GM21447 (cell line): Measurements from ENCODE around the gene DGKD.
"Not testable (repeated sequence)": the region's sequence is repeated elsewhere in the genome, so short reads cannot be mapped to it uniquely, and the experiment has no call there.

ENCODE experiments used
- ATAC-seq: cut with Tn5 transposase; IDR thresholded peaks from one replicate; pipeline ENCODE4 v1.9.1; 2021; ENCODE audit not compliant: unreplicated experiment

DGKD gene

DNA sequence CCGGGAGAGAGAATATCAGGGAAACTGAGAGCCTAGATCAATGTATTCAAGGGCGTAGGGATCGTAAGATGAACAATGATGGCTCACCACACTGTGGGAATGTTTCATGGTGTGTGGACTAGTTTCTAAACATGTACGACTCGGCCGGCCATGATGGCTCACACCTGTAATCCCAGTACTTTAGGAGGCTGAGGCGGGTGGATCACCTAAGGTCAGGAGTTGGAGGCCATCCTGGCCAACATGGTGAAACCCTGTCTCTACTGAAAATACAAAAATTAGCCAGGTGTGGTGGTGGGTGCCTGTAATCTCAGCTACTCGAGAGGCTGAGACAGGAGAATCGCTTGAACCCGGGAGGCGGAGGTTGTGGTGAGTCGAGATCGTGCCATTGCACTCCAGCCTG is 18.2 kb upstream of the DGKD start:
- not testable (repeated sequence) for ATAC-seq

DNA sequence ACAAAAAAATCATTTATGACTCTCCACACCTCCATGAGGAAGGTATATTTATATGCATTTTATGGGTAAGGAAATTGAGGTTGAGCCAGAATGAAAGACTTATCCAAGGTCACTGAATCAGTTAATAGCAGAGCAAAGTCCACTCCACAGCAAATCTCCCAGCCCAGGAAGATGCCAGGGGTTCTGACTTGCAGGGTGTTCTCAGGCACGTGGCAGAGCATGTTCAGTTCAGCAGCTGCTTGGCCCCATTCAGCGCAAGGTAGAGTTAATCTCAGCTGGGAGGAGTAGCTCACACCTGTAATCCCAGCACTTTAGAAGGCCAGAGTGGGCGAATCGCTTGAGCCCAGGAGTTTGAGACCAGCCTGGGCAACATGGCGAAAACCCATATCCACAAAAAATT is 17.8 kb upstream of the DGKD start:
- no peak for ATAC-seq

GRCh38 chr2:233338046-233338445 is 16.2 kb upstream of the DGKD start:
- ATAC-seq, result no peak

DNA sequence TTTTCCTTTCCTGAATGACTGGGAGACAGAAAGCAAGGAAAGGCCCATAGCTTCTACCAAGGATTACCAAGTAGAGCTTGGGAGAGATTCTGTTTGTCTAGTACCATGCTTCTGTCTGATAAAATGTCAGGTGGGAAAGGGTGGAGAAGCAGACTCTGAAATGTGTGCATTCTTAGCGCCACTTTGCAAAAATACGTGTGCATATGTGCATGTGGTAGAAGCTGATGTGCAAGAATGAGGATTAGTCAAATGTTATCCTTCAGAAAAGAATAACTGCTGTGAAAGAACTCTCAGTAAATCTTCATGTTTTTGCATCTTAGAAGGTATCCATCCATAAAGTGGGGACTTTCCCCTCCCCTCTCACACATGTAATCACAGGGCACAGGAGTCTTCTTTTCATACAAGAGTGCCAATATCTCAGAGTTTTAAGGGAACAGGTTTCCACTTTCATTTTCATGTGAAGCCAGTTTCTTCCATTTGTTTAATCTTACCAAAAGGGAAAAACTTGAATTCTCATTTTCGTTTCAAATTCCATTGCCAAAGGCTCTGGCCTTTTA is 15.4 kb upstream of the DGKD start:
- no peak for ATAC-seq

- no peak for ATAC-seq
These were observed 14.9 kb upstream of the DGKD start for GRCh38 chr2:233339427-233339826.

GRCh38 chr2:233341296-233341695 is 13.0 kb upstream of the DGKD start:
- no peak for ATAC-seq

GRCh38 chr2:233342301-233342700 is 12.0 kb upstream of the DGKD start:
- no peak for ATAC-seq

DNA sequence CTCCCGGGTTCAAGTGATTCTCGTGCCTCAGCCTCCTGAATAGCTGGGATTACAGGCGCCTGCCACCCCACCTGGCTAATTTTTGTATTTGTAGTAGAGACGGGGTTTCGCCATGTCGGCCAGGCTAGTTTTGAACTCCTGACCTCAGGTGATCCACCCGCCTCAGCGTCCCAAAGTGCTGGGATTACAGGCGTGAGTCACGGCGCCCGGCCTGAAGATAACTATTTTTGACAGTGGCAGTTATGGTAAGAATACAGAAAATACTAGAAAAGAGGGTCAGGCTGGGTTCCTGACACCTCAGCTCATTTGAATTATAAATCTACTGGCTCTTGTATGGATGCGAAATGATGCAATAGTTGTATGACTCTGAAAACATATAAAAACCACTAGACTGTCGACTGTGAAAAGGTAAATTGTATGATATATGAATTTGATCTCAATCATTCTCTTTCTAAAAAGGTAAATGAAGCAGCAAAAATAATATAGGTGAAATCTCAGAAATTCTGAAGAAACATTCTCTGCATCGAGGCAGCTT is 11.1 kb upstream of the DGKD start:
- no peak for ATAC-seq

- no peak for ATAC-seq
These were observed 7.9 kb upstream of the DGKD start for GRCh38 chr2:233346376-233346775.

- ATAC-seq, result no peak
These were observed 7.4 kb upstream of the DGKD start for GRCh38 chr2:233346930-233347329.

DNA sequence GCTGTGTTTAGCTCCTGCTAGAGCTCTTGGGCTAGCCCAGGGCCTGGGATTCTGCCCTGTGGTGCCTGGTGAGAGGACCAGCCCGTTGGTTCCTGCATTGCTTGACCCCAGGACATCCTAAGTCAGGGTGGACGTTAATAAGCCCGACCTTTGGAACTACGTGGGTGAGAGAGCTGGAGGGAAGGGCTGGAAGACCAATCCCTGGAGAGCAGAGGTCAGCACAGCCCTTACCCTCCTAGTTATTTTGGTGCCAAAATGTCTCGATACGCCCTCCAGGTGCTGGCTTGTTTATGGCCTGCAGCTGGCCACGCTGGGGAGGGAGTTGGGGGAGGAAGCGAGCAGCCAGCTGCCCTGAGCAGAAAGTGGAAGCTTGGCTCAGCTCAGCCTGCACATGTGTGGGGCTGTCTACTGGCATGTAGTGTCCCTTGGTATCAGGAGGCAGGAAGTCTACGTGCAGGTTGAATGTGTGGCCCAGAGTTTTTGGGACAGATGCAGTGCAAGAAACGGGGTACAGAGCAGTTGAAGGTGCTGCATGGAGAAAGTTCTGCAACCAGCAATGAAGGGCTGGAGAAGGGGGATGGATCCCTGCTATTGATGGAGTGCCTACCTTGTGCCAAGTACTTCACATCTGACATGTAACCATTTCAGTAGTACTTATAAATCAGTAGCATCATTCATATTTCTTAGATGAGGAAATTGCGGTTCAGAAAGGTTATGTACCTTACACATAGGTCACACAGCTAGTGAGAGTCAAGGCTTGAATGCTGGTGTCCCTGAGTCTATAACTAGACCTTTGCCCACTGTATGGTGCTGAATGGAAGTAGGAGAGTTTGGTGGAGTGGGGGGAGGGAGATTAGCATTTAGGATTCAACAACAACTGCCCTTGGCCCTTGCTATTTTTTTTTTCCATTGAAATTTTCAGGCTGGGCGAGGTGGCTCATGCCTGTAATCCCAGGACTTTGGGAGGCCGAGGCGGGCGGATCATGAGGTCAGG is 5.0 kb upstream of the DGKD start:
- peak; percentile 72 for ATAC-seq

- ATAC-seq, result no peak
These were observed 3.6 kb upstream of the DGKD start for GRCh38 chr2:233350708-233351107.

DNA sequence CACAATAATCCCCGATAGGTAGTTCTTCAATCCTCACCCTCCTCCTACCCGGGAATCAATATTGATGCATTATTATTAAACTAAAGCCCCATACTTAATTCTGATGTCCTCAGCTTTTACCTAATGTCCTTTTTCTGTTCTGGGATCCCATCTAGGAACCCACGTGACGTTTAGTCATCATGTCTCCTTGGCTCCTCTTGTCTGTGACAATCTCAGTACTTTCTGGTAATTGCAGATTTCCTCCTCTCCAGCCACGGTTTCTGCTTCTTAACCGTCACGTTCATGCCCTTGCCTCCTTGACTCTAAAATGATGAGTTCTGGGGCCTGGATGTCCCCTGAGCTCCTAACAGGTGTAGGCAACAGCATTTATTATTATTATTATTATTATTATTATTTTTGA is 2.9 kb upstream of the DGKD start:
- no peak for ATAC-seq

GRCh38 chr2:233352141-233352842 is 2.0 kb upstream of the DGKD start:
- no peak for ATAC-seq

DNA sequence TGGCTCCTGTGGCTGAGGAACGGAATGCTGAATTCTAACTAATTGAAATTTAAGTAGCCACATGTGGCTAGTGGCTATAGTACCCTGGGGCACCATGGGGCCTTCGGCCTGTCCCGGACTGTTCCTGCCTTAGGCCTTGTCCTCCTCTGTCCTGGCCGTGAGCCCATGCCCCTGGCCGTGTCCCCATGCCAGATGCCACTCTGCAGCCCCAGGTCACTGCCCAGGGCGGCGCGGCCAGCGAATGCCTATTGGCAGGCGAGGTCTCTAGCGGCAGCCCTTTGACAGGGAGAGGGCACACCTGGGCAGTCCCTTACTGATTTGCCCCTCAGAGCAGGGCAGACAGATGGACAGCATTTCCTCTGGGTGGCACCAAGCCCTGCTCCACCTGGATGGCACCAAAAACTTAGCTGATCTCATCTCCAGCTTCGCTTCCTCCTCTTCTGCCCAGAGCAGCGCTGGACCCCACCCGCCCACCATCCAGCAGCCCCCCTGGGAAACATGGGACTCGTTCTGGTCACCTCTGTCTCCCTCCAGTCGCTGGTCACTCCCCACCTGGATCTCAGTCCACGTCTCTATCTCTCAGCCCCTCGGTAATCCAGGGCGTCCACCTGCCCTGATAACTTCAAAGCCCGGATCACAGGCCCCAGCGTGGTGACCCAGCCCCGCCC is 1.1 kb upstream of the DGKD start:
- ATAC-seq, result no peak

DNA sequence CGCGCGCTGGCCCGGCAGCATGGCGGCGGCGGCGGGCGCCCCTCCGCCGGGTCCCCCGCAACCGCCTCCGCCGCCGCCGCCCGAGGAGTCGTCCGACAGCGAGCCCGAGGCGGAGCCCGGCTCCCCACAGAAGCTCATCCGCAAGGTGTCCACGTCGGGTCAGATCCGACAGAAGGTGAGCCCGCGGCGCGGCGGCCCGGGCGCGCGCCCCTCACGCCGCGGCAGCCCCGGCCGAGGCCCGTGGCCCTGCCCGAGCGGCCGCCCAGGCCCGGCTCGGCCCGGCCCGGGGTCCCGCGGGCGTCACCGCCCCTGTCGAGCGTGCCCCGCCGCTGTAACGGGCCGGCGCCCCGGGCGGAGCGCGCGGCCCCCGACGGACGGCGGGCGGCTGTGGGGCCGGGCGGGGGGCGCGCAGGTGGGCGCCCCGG is 218 bp downstream of the DGKD start:
- ATAC-seq, result peak; percentile 30

- ATAC-seq, result no peak
These were observed 779 bp downstream of the DGKD start for GRCh38 chr2:233354971-233355574.

DNA sequence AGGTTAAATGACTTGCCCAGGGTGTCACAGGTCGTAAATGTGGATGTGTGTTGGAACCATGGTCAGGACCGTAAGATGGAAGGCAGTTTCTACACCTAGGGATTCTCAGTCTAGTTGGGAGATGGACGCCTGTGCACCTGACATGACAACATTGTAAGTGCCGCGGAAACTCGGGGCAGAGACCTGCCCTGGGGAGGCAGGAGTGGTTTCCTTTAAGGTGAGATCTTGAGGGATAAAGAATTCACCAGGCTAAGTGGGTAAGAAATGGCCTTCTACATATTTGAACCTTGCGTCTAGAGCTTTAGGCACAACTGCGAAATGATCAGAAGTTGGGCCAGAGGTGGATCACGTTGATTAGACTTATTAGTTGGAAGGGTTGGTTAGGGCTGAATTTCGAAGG is 1.6 kb downstream of the DGKD start:
- ATAC-seq, result no peak

DNA sequence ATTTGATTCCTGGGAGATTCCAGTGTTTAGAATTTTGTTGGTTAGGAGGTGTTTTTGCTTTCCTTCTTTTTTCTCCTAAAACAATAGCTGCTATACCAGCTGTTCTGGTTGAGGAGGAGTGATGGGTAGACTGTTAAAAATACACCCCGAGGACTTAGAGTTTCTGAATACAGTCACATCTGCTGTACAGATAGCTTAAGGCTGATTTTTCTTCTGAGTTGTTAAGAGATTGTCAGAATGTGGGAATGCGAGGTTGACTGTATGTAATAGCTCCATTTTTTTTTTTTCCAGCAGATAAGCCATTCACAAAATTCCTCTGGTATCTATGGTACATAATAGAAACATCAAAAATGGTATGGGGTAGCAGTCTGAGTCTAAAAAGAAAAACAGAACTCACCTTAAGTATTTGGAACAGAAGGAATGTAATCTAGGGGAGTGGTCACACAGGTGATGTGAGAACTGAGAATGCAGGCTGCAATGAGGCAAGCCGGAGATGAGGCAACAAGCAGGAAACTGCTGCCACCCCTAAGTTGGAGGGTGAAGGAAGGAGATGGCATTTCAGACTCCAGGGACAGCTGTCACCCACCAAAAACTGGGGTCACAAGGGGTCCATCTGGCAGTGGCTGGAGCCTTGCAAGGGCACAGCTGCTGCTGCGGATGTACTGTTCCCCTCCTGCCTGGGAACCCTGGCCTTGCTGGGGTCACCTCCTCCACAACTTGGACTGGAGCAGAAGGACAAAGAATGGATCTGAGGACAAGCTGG is 2.4 kb downstream of the DGKD start:
- no peak for ATAC-seq

DNA sequence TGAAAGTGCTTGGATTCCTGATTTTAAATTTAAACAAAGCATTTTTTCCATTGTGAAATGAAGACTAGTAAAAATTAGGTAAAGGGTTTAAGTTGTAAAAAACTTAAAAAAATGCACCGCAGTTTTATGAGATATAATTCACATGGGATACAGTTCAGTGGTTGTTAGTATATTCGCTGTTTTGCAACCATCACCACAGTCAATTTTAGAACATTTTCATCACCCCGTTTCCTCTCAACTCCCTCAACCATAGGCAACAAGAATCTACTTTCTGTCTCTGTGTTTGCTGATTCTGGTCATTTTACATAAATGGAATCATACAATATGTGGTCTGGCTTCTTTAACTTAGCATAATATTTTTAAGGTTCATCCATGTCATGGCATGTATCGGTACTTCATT is 4.0 kb downstream of the DGKD start:
- ATAC-seq, result no peak
